WERI-Rb-1 (cell line): Measurements from ENCODE around the gene ZNF382.

ENCODE experiments used
- DNase-seq: peaks from one replicate; pipeline ENCODE4 v3.0.0-alpha.2; 2020
- H3K27ac ChIP-seq: fragments of 250-450 bp; sonication (Bioruptor Pico); 2 replicates; pipeline ENCODE4 v1.5.1; 2020; ENCODE audit warnings: mild to moderate bottlenecking, moderate library complexity
- H3K27me3 ChIP-seq: fragments of 250-450 bp; sonication (Bioruptor Pico); 2 replicates; pipeline ENCODE4 v1.5.1; 2021; ENCODE audit warnings: mild to moderate bottlenecking, low read depth, moderate library complexity; ENCODE audit not compliant: insufficient read depth, severe bottlenecking
- H3K36me3 ChIP-seq: fragments of 250-450 bp; sonication (Bioruptor Pico); 2 replicates; pipeline ENCODE4 v1.5.1; 2020; ENCODE audit warnings: mild to moderate bottlenecking, moderate library complexity
- H3K4me3 ChIP-seq: 2 replicates; pipeline ENCODE4 v1.5.1; 2011; ENCODE audit warnings: low read depth, mild to moderate bottlenecking, control low read depth, low read length
- H3K9me3 ChIP-seq: fragments of 250-450 bp; sonication (Bioruptor Pico); 2 replicates; pipeline ENCODE4 v1.5.1; 2021; ENCODE audit warnings: mild to moderate bottlenecking, moderate library complexity; ENCODE audit not compliant: severe bottlenecking
- CTCF ChIP-seq: IDR thresholded peaks from 2 replicates; pipeline ENCODE4 v1.5.1; 2011; ENCODE audit warnings: low read depth, mild to moderate bottlenecking, control low read depth, inconsistent platforms, low read length

The ZNF382 gene

GRCh38 chr19:36627057-36627456 lies 21.9 kb downstream of the ZNF382 start:
- Histone ChIP-seq H3K4me3 (no peak overlapping the region), H3K36me3 (peaks cover 60% of the 10 kb centered on the region), H3K27ac (no peak overlapping the region), H3K9me3 (peaks cover 22% of the 10 kb centered on the region), H3K27me3 (no peaks in the 10 kb centered on the region)
- DNase-seq = no peak
- TF ChIP-seq CTCF = no peak

- DNase-seq = no peak
- TF ChIP-seq CTCF = no peak
- peaks cover 16% of the 10 kb centered on the region for H3K36me3 ChIP-seq
- peaks cover 30% of the 10 kb centered on the region for H3K9me3 ChIP-seq
- H3K27ac ChIP-seq = no peak overlapping the region
- H3K27me3 ChIP-seq = no peaks in the 10 kb centered on the region
- H3K4me3 ChIP-seq = no peak overlapping the region
Observed at GRCh38 chr19:36635342-36635741, 30.2 kb downstream of the ZNF382 start.

GRCh38 chr19:36638862-36639510 lies 33.9 kb downstream of the ZNF382 start:
- no peak overlapping the region for H3K27ac ChIP-seq
- no peak for TF ChIP-seq CTCF
- peaks cover 36% of the 10 kb centered on the region for H3K9me3 ChIP-seq
- peaks cover 16% of the 10 kb centered on the region for H3K36me3 ChIP-seq
- no peaks in the 10 kb centered on the region for H3K27me3 ChIP-seq
- no peak for DNase-seq
- no peak overlapping the region for H3K4me3 ChIP-seq

GRCh38 chr19:36646746-36647145 lies 41.6 kb downstream of the ZNF382 start:
- no peak for DNase-seq
- no peak for TF ChIP-seq CTCF
- Histone ChIP-seq H3K27me3 (no peaks in the 10 kb centered on the region), H3K27ac (no peak overlapping the region), H3K36me3 (peaks cover 34% of the 10 kb centered on the region), H3K9me3 (peaks cover 12% of the 10 kb centered on the region), H3K4me3 (no peak overlapping the region)

GRCh38 chr19:36652958-36653357 lies 47.8 kb downstream of the ZNF382 start:
- peaks cover 68% of the 10 kb centered on the region for H3K36me3 ChIP-seq
- no peak overlapping the region for H3K27ac ChIP-seq
- no peak for TF ChIP-seq CTCF
- peaks cover 2% of the 10 kb centered on the region for H3K9me3 ChIP-seq
- no peaks in the 10 kb centered on the region for H3K27me3 ChIP-seq
- DNase-seq = no peak
- no peak overlapping the region for H3K4me3 ChIP-seq

- Histone ChIP-seq H3K27ac (no peak overlapping the region), H3K4me3 (peak overlapping the region; percentile 86), H3K27me3 (no peaks in the 10 kb centered on the region), H3K36me3 (peaks cover 17% of the 10 kb centered on the region), H3K9me3 (no peaks in the 10 kb centered on the region)
- no peak for DNase-seq
- TF ChIP-seq CTCF = no peak
Observed at GRCh38 chr19:36665832-36666231, 60.7 kb downstream of the ZNF382 start.
